SK-N-SH treated with all-trans-retinoic acid at 6 μM for 48 hours (cell line): ENCODE measurements around the gene ABCC3.

Source experiments
- ATAC-seq: fragments of 200-7000 bp; cut with Tn5 transposase; 3 replicates; pipeline ENCODE4 v1.9.1; 2020; ENCODE audit warnings: mild to moderate bottlenecking, moderate library complexity
- ARNTL ChIP-seq: fragments of 450-650 bp; formaldehyde crosslinking; IDR thresholded peaks from 2 replicates; pipeline ENCODE4 v1.5.0; 2020; ENCODE audit warnings: low read depth, mild to moderate bottlenecking, moderate library complexity, borderline replicate concordance
- BACH2 ChIP-seq: fragments of 250-450 bp; sonication (Bioruptor Pico); IDR thresholded peaks from 2 replicates; pipeline ENCODE4 v1.9.0; 2021; ENCODE audit warnings: mild to moderate bottlenecking, borderline replicate concordance
- CREB5 ChIP-seq: fragments of 250-450 bp; sonication (Bioruptor Pico); IDR thresholded peaks from 2 replicates; pipeline ENCODE4 v1.5.1; 2020; ENCODE audit warnings: low read depth, mild to moderate bottlenecking, moderate library complexity
- CSDC2 ChIP-seq: fragments of 250-450 bp; sonication (Bioruptor Pico); IDR thresholded peaks from 2 replicates; pipeline ENCODE4 v1.5.0; 2020; ENCODE audit warnings: mild to moderate bottlenecking, moderate library complexity
- CSRNP3 ChIP-seq: fragments of 250-450 bp; sonication (Bioruptor Pico); IDR thresholded peaks from 2 replicates; pipeline ENCODE4 v1.5.1; 2021; ENCODE audit warnings: mild to moderate bottlenecking, moderate library complexity
- GLIS3 ChIP-seq: fragments of 250-450 bp; sonication (Bioruptor Pico); IDR thresholded peaks from 2 replicates; pipeline ENCODE4 v1.5.0; 2020; ENCODE audit warnings: mild to moderate bottlenecking, moderate library complexity
- ISL1 ChIP-seq: fragments of 250-450 bp; sonication (Bioruptor Pico); IDR thresholded peaks from 2 replicates; pipeline ENCODE4 v2.1.2; 2022; ENCODE audit warnings: mild to moderate bottlenecking, moderate library complexity
- OSR1 ChIP-seq: fragments of 250-450 bp; sonication (Bioruptor Pico); IDR thresholded peaks from 2 replicates; pipeline ENCODE4 v1.8.0; 2022; ENCODE audit warnings: moderate library complexity, mild to moderate bottlenecking, inconsistent platforms
- PATZ1 ChIP-seq: fragments of 250-450 bp; sonication (Bioruptor Pico); IDR thresholded peaks from 2 replicates; pipeline ENCODE4 v1.8.0; 2020; ENCODE audit warnings: mild to moderate bottlenecking, moderate library complexity, borderline replicate concordance
- POU6F1 ChIP-seq: fragments of 250-450 bp; sonication (Bioruptor Pico); IDR thresholded peaks from 2 replicates; pipeline ENCODE4 v1.8.0; 2021; ENCODE audit warnings: low read depth, mild to moderate bottlenecking, moderate library complexity, borderline replicate concordance
- PPARA ChIP-seq: fragments of 250-450 bp; sonication (Bioruptor Pico); IDR thresholded peaks from 2 replicates; pipeline ENCODE4 v1.5.0; 2020; ENCODE audit warnings: mild to moderate bottlenecking, borderline replicate concordance
- RARB ChIP-seq: fragments of 250-450 bp; sonication (Bioruptor Pico); IDR thresholded peaks from 2 replicates; pipeline ENCODE4 v1.8.0; 2021; ENCODE audit warnings: mild to moderate bottlenecking, moderate library complexity
- SNAI2 ChIP-seq: fragments of 250-450 bp; sonication (Bioruptor Pico); IDR thresholded peaks from 2 replicates; pipeline ENCODE4 v1.5.0; 2020; ENCODE audit warnings: mild to moderate bottlenecking, moderate library complexity
- TCF4 ChIP-seq: fragments of 250-450 bp; sonication (Bioruptor Pico); IDR thresholded peaks from 2 replicates; pipeline ENCODE4 v1.8.0; 2021; ENCODE audit warnings: mild to moderate bottlenecking, moderate library complexity, borderline replicate concordance
- TSHZ2 ChIP-seq: fragments of 250-450 bp; sonication (Bioruptor Pico); IDR thresholded peaks from 2 replicates; pipeline ENCODE4 v1.5.0; 2020; ENCODE audit warnings: mild to moderate bottlenecking, moderate library complexity
- ZC3H10 ChIP-seq: fragments of 250-450 bp; sonication (Bioruptor Pico); IDR thresholded peaks from 2 replicates; pipeline ENCODE4 v1.5.1; 2021; ENCODE audit warnings: mild to moderate bottlenecking, moderate library complexity
- ZFP3 ChIP-seq: fragments of 250-450 bp; sonication (Bioruptor Pico); IDR thresholded peaks from 2 replicates; pipeline ENCODE4 v1.5.0; 2020; ENCODE audit warnings: mild to moderate bottlenecking, moderate library complexity
- ZFP30 ChIP-seq: fragments of 450-650 bp; formaldehyde crosslinking; IDR thresholded peaks from 2 replicates; pipeline ENCODE4 v1.5.0; 2022; ENCODE audit warnings: mild to moderate bottlenecking, moderate library complexity
- ZNF565 ChIP-seq: fragments of 450-650 bp; formaldehyde crosslinking; conservative IDR thresholded peaks from 2 replicates; pipeline ENCODE4 v1.5.0; 2020; ENCODE audit warnings: low read depth, mild to moderate bottlenecking, moderate library complexity
- ZNF70 ChIP-seq: fragments of 450-650 bp; formaldehyde crosslinking; IDR thresholded peaks from 2 replicates; pipeline ENCODE4 v1.5.0; 2020; ENCODE audit warnings: mild to moderate bottlenecking, moderate library complexity

The ABCC3 gene

GRCh38 chr17:50696365-50696879 is 61.7 kb downstream of the ABCC3 start:
- ATAC-seq: no peak
- TF ChIP-seq ZNF565 (CRISPR knock-in tag) (no peak), ZC3H10 (no peak), OSR1 (no peak)
- TF ChIP-seq, all 23 proteins: peak for 0

- no peak for ATAC-seq
- no peak for TF ChIP-seq TCF4 (CRISPR knock-in tag)
- TF ChIP-seq CSDC2 (CRISPR knock-in tag): no peak
- no peak for TF ChIP-seq CSRNP3 (CRISPR knock-in tag)
- TF ChIP-seq ZFP30: no peak
- no peak for TF ChIP-seq ZFP3
- no peak for TF ChIP-seq ZNF70 (CRISPR knock-in tag)
- no peak for TF ChIP-seq PPARA (CRISPR knock-in tag)
- TF ChIP-seq GLIS3 (CRISPR knock-in tag): no peak
Observed at GRCh38 chr17:50697062-50697461, 62.4 kb downstream of the ABCC3 start.

- ATAC-seq: no peak
- TF ChIP-seq POU6F1 (CRISPR knock-in tag) (no peak), ZC3H10 (no peak), TSHZ2 (no peak), SNAI2 (CRISPR knock-in tag) (no peak), CSRNP3 (CRISPR knock-in tag) (no peak), TCF4 (CRISPR knock-in tag) (no peak), PPARA (CRISPR knock-in tag) (no peak), CREB5 (CRISPR knock-in tag) (no peak), RARB (CRISPR knock-in tag) (no peak), GLIS3 (CRISPR knock-in tag) (no peak), ISL1 (CRISPR knock-in tag) (no peak), ARNTL (CRISPR knock-in tag) (no peak), ZFP30 (no peak), ZNF565 (CRISPR knock-in tag) (no peak), PATZ1 (CRISPR knock-in tag) (no peak), BACH2 (CRISPR knock-in tag) (no peak), OSR1 (no peak)
Observed at GRCh38 chr17:50697663-50698272, 63.1 kb downstream of the ABCC3 start.
